Left lung (tissue), 10 donors: ENCODE measurements around the gene NMD3. TPM values are rescaled to one million over a fixed set of nuclear protein-coding genes. Genes with fewer than 3 reads are reported as not detected.
"Not testable (repeated sequence)": the region's sequence is repeated elsewhere in the genome, so short reads cannot be mapped to it uniquely, and the experiment has no call there.

ENCODE experiments used
- ATAC-seq: fragments of 200-7000 bp; cut with Tn5 transposase; one replicate; pipeline ENCODE4 v1.9.1; 2020; ENCODE audit warnings: moderate library complexity
- DNase-seq, 4 donors: peaks; one replicate each; pipeline ENCODE4 v3.0.0-alpha.2; 2013 to 2020
- H3K27ac ChIP-seq, 2 donors: fragments of 200-600 bp; sonication (generic) in 1 of 2; one replicate each; pipeline versions ENCODE4 v1.5.0 to v1.8.0; 2020 to 2021
- H3K27me3 ChIP-seq, 2 donors: fragments of 200-600 bp; sonication (generic) in 1 of 2; one replicate each; pipeline versions ENCODE4 v1.5.0 to v1.8.0; 2020 to 2021
- H3K36me3 ChIP-seq, 2 donors: fragments of 200-600 bp; sonication (generic) in 1 of 2; one replicate each; pipeline versions ENCODE4 v1.5.0 to v1.8.0; 2020 to 2021
- H3K4me1 ChIP-seq, 2 donors: fragments of 200-600 bp; one replicate each; pipeline ENCODE4 v1.8.0; 2021
- H3K4me3 ChIP-seq, 2 donors: fragments of 200-600 bp; sonication (generic) in 1 of 2; one replicate each; pipeline versions ENCODE4 v1.5.0 to v1.8.0; 2020 to 2021; ENCODE audit warnings: mild to moderate bottlenecking in 1 of 2
- H3K9me3 ChIP-seq, 2 donors: fragments of 200-600 bp; sonication (generic) in 1 of 2; one replicate each; pipeline versions ENCODE4 v1.5.0 to v1.8.0; 2020 to 2021
- CTCF ChIP-seq, 2 donors: fragments of 200-600 bp; sonication (generic) in 1 of 2; IDR thresholded peaks; one replicate each; pipeline versions ENCODE4 v1.5.0 to v1.8.0; 2021; ENCODE audit warnings: antibody characterized with exemption in 2 of 2
- intact Hi-C, 2 donors: fragments of 100-400 bp; cut with DNase I; formaldehyde crosslinking; loops; one replicate each; pipeline versions ENCODE4 v1.11.2 to v1.14.2; 2022
- polyA plus RNA-seq, 6 donors: library from polyadenylated mRNA; unstranded; fragments of 120-200 nt; gene quantifications; one replicate each; pipeline ENCODE4 v1.2.1, GENCODE V29; 2013; ENCODE audit not compliant: insufficient read length in 6 of 6
- total RNA-seq, 2 donors: library from RNA; stranded (reverse); fragmentation: NEBNext Ultra II Directional; extraction: Animal tissue kit (Norgen Biotek cat#: 25700); gene quantifications; one replicate each; pipeline ENCODE4 v1.2.1, GENCODE V29; 2021
- donor health status: DM: no; HTN: yes; CAD: no.
- donor health status: DM: no; HTN: no; CAD: no.

Gene NMD3
- total and polyA plus RNA-seq, 8 donors = 44.8 to 62.2 (median 51.9) TPM

- H3K36me3 ChIP-seq = peaks cover 0 to 12% of the 10 kb centered on the region in 2 donors
- no peak overlapping the region for H3K27ac ChIP-seq
- no peak overlapping the region for H3K4me3 ChIP-seq
- intact Hi-C loops = loop anchor here in 1 of 2 donors (5.0 kb wide), 1 partner anchor 149 kb away; no protein-coding TSS in a partner anchor
- peak in 1 of 4 donors; percentile 44 for DNase-seq
- H3K4me1 ChIP-seq = no peaks in the 10 kb centered on the region
- no peak for ATAC-seq
- peak; percentile 35 to 53 for TF ChIP-seq CTCF (IDR thresholded peaks at IDR 0.05)
- H3K9me3 ChIP-seq = peaks cover 0 to 13% of the 10 kb centered on the region in 2 donors
- H3K27me3 ChIP-seq = no peaks in the 10 kb centered on the region
These were observed 52.6 kb downstream of the NMD3 start for GRCh38 chr3:161273589-161274218.

- TF ChIP-seq CTCF (IDR thresholded peaks at IDR 0.05) = peak; percentile 44 to 47
- peak; percentile 56 for ATAC-seq
- peak in 1 of 4 donors; percentile 27 for DNase-seq
- H3K4me3 ChIP-seq = no peak overlapping the region
- H3K27me3 ChIP-seq = no peaks in the 10 kb centered on the region
- no peak overlapping the region for H3K27ac ChIP-seq
- H3K9me3 ChIP-seq = peaks cover 0 to 21% of the 10 kb centered on the region in 2 donors
- peaks cover 0 to 9% of the 10 kb centered on the region in 2 donors for H3K36me3 ChIP-seq
- intact Hi-C loops = loop anchor here in 1 of 2 donors (5.0 kb wide), 1 partner anchor 148 kb away; no protein-coding TSS in a partner anchor
- no peaks in the 10 kb centered on the region for H3K4me1 ChIP-seq
These were observed 53.7 kb downstream of the NMD3 start for GRCh38 chr3:161274691-161275298.

DNA sequence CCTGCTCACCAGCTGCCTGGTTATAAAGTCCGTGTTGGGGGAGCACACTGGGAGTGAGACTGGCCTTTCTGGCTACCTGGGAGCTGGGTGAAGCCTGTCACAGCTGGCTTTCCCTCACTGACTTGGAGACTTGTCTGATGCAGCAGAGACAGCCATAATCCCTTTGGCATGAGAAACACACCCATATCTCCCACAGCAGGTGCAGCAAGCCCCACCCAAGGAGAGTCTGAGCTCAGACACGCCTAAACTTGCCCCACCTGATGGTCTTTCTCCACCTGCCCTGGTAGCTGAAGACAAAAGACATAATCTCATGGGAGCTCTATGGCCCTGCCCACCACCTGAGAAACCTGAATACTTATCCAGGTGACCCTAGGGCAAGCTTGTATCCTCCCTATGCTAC, 54.8 kb downstream of the NMD3 start:
- H3K4me3 ChIP-seq = no peak overlapping the region
- intact Hi-C loops = no loop called here
- peaks cover 0 to 30% of the 10 kb centered on the region in 2 donors for H3K9me3 ChIP-seq
- TF ChIP-seq CTCF (IDR thresholded peaks at IDR 0.05) = no peak
- DNase-seq = no peak
- peaks cover 0 to 8% of the 10 kb centered on the region in 2 donors for H3K36me3 ChIP-seq
- ATAC-seq = no peak
- no peaks in the 10 kb centered on the region for H3K4me1 ChIP-seq
- no peak overlapping the region for H3K27ac ChIP-seq
- H3K27me3 ChIP-seq = no peaks in the 10 kb centered on the region

DNA sequence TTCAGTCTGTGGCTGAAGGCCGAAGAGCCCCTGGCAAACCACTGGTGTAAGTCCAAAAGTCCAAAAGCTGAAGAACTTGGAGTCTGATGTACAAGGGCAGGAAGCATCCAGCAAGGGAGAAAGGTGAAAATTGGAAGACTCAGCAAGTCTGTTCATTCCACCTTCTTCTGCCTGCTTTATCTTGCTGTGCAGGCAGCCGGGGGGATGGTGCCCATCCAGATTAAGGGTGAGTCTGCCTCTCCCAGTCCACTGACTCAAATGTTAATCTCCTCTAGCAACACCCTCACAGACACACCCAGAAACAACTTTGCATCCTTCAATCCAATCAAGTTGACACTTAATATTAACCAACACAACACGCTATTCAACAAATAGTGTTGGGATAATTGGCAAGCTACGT, 61.3 kb downstream of the NMD3 start:
- not testable (repeated sequence) for H3K4me1 ChIP-seq

GRCh38 chr3:161284989-161285388, 63.9 kb downstream of the NMD3 start:
- H3K9me3 ChIP-seq = peaks cover 0 to 26% of the 10 kb centered on the region in 2 donors
- no peaks in the 10 kb centered on the region for H3K36me3 ChIP-seq
- TF ChIP-seq CTCF (IDR thresholded peaks at IDR 0.05) = no peak
- intact Hi-C loops = no loop called here
- H3K4me3 ChIP-seq = no peak overlapping the region
- DNase-seq (no peak), ATAC-seq (no peak)
- H3K4me1 ChIP-seq = no peaks in the 10 kb centered on the region
- no peak overlapping the region for H3K27ac ChIP-seq
- H3K27me3 ChIP-seq = no peaks in the 10 kb centered on the region

More for the DNA sequence above, 61.3 kb downstream of the NMD3 start:
- intact Hi-C loops, ATAC-seq, DNase-seq, H3K36me3 ChIP-seq, H3K4me3 ChIP-seq, H3K27me3 ChIP-seq, H3K27ac ChIP-seq: not testable (repeated sequence)
- peaks cover 0 to 48% of the 10 kb centered on the region in 2 donors for H3K9me3 ChIP-seq
